Lung (tissue), 12 donors: Measurements from ENCODE around the gene CYP26A1. TPM values are rescaled to one million over a fixed set of nuclear protein-coding genes. Genes with fewer than 3 reads are reported as not detected.

Experiments
- ATAC-seq: fragments of 200-7000 bp; cut with Tn5 transposase; one replicate; pipeline ENCODE4 v1.9.1; 2020; ENCODE audit warnings: moderate number of reproducible peaks; ENCODE audit not compliant: insufficient read depth, low FRiP score
- DNase-seq, 3 donors: peaks; one replicate each; pipeline ENCODE4 v3.0.0-alpha.2; 2013 to 2017
- H3K27ac ChIP-seq, 2 donors: one replicate each; pipeline ENCODE4 v1.5.1; 2013; ENCODE audit warnings: mild to moderate bottlenecking in 2 of 2, moderate library complexity in 2 of 2, control low read depth in 1 of 2, inconsistent platforms in 1 of 2, low read depth in 1 of 2, low read length in 1 of 2
- H3K27me3 ChIP-seq, 3 donors: one replicate each; pipeline ENCODE4 v1.5.1; 2013; ENCODE audit warnings: low read length in 2 of 3; ENCODE audit not compliant: control insufficient read depth in 3 of 3, insufficient read depth in 3 of 3
- H3K36me3 ChIP-seq, 4 donors: one replicate each; pipeline ENCODE4 v1.5.1; 2013; ENCODE audit warnings: low read length in 4 of 4, mild to moderate bottlenecking in 1 of 4, moderate library complexity in 1 of 4; ENCODE audit not compliant: control insufficient read depth in 4 of 4, insufficient read depth in 4 of 4
- H3K4me1 ChIP-seq, 5 donors: one replicate each; pipeline ENCODE4 v1.5.1; 2013; ENCODE audit warnings: low read length in 5 of 5, mild to moderate bottlenecking in 2 of 5, moderate library complexity in 1 of 5; ENCODE audit not compliant: control insufficient read depth in 5 of 5, insufficient read depth in 5 of 5
- H3K4me3 ChIP-seq: one replicate; pipeline ENCODE4 v1.5.1; 2013; ENCODE audit warnings: mild to moderate bottlenecking, control low read depth, moderate library complexity
- H3K9ac ChIP-seq, 2 donors: one replicate each; pipeline ENCODE4 v1.5.1; 2013; ENCODE audit warnings: low read length in 2 of 2, control low read depth in 1 of 2; ENCODE audit not compliant: insufficient read depth in 1 of 2
- H3K9me3 ChIP-seq, 4 donors: one replicate each; pipeline ENCODE4 v1.5.1; 2013; ENCODE audit warnings: low read length in 3 of 4, mild to moderate bottlenecking in 1 of 4, moderate library complexity in 1 of 4; ENCODE audit not compliant: control insufficient read depth in 4 of 4, insufficient read depth in 3 of 4
- WGBS, 2 donors: extraction: QIAGEN DNeasy Blood & Tissue Kit; methylation state at CpG; one replicate each; pipeline ENCODE4 v1.1.7; 2013; 5-methylcytosine and 5-hydroxymethylcytosine counted together
- polyA plus RNA-seq, 2 donors: library from polyadenylated mRNA; stranded (reverse); fragments of 200-250 nt; gene quantifications; one replicate each; pipeline ENCODE4 v1.2.1, GENCODE V29; 2013
- total RNA-seq, 2 donors: library from RNA; depleted of rRNA in 1 of 2; stranded (reverse); fragments of >200 nt in 1 of 2; gene quantifications; one replicate each; pipeline ENCODE4 v1.2.1, GENCODE V29; 2014 to 2021
- TF ChIP-seq, protein P1 (sequence below): IDR thresholded peaks from 2 replicates; pipeline ENCODE4 v1.5.1; 2012; ENCODE audit warnings: mild to moderate bottlenecking; ENCODE audit errors: control extremely low read depth, extremely low read depth
- donor health status: control.
- donor health status: control.
- donor health status: Bipolar disorder and iron deficiency.
- donor health status: healthy.
- donor health status: DM: yes; HTN: yes; CAD: no.

CYP26A1 gene
- total and polyA plus RNA-seq, 4 donors = 0.02 to 0.08 TPM; not detected in 2

DNA sequence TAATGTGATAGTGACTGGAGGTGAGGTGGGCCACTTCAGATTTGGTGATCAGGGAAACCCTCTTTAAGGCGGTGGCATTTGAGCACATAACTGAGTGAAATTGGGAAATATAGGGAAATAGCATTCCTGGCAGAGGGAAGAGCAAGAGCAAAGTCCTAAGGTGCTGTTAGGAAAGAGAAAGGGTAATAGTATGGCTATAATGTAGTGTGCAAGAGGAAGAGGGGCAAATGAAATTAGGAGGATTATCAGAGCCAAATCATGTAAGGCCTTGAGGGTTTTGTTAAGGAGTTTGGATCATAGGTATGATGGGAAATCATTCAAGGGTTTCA lies 40.9 kb upstream of the CYP26A1 start:
- H3K9ac ChIP-seq = no peak overlapping the region
- TF ChIP-seq, protein P1, sequence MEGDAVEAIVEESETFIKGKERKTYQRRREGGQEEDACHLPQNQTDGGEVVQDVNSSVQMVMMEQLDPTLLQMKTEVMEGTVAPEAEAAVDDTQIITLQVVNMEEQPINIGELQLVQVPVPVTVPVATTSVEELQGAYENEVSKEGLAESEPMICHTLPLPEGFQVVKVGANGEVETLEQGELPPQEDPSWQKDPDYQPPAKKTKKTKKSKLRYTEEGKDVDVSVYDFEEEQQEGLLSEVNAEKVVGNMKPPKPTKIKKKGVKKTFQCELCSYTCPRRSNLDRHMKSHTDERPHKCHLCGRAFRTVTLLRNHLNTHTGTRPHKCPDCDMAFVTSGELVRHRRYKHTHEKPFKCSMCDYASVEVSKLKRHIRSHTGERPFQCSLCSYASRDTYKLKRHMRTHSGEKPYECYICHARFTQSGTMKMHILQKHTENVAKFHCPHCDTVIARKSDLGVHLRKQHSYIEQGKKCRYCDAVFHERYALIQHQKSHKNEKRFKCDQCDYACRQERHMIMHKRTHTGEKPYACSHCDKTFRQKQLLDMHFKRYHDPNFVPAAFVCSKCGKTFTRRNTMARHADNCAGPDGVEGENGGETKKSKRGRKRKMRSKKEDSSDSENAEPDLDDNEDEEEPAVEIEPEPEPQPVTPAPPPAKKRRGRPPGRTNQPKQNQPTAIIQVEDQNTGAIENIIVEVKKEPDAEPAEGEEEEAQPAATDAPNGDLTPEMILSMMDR = no peak
- no peaks in the 10 kb centered on the region for H3K27me3 ChIP-seq
- DNase-seq = no peak
- H3K4me3 ChIP-seq = no peak overlapping the region
- no peaks in the 10 kb centered on the region for H3K9me3 ChIP-seq
- 94 to 97% methylated on average over 1 of the region's 1 CpG for WGBS, 2 donors
- no peak for ATAC-seq
- no peaks in the 10 kb centered on the region for H3K4me1 ChIP-seq
- H3K27ac ChIP-seq = no peak overlapping the region
- peaks cover 0 to 3% (median 0%) of the 10 kb centered on the region in 4 donors for H3K36me3 ChIP-seq

DNA sequence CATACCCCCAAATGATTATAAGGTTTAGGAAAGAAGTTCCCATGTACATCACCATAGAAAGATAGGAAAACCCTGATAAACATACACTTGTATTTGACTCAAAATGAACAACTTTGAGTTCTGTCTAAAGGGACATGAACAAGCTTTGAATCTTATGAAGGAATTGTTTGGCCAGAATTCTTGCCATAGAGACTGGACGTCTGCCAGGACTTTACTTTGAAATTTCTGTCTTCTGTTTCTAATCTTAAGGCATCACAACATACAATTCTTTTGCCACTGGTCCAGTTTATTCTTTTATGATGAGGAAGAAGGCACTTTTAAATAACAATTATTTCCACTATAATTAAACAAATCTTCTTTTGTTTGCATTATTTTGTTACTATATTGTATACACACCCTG lies 39.3 kb upstream of the CYP26A1 start:
- H3K27me3 ChIP-seq = no peaks in the 10 kb centered on the region
- no peaks in the 10 kb centered on the region for H3K4me1 ChIP-seq
- H3K9ac ChIP-seq = no peak overlapping the region
- H3K9me3 ChIP-seq = no peaks in the 10 kb centered on the region
- ATAC-seq (no peak), DNase-seq (peak in 1 of 3 donors; percentile 32)
- TF ChIP-seq, protein P1 = no peak
- H3K36me3 ChIP-seq = no peaks in the 10 kb centered on the region
- no peak overlapping the region for H3K27ac ChIP-seq
- no peak overlapping the region for H3K4me3 ChIP-seq
- 55 to 75% methylated on average over 1 of the region's 1 CpG for WGBS, 2 donors

DNA sequence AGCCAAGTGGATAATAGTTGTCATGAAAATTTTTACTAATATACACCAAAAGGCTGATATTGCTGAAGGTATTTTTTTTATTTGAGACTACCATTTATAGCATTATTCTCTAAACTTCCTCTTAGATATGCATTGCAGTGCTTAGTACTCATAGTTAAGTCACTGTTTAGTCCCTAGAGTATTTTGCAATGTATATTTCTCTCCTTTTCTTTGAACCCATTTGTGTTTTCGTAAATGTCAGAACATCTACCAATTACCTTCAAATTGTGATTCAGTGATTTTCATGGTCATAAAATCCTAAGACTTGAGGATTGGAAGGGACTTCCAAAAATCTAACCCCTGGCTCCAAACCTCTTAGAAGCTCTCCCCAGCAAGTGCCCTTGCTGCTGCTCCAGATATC lies 34.6 kb upstream of the CYP26A1 start:
- ATAC-seq = no peak
- Histone ChIP-seq H3K27me3 (no peaks in the 10 kb centered on the region), H3K36me3 (peaks cover 0 to 1% (median 0%) of the 10 kb centered on the region in 4 donors), H3K9ac (no peak overlapping the region), H3K27ac (no peak overlapping the region), H3K9me3 (no peaks in the 10 kb centered on the region), H3K4me1 (no peaks in the 10 kb centered on the region), H3K4me3 (no peak overlapping the region)
- TF ChIP-seq, protein P1 = no peak
- 93 to 98% methylated on average over 1 of the region's 1 CpG for WGBS, 2 donors
- DNase-seq = no peak

DNA sequence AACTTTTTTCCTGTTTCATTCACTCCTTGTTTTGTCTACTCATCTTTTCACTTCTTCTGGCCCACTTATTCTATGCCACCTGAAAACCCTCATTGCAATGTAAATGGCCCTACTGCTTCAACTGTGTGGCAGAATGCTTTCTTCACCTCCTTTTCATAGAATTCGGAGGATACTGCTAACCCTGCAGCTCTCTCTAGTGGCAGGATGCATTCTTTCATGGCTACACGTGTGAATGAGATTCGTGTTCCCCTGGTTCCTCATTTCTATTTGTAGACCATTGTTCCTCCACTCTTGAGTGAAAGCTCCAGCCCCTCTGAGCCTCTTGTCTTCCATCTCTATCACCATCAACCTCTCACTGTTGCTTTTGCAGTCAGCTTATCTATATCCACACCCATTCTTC lies 34.0 kb upstream of the CYP26A1 start:
- H3K27ac ChIP-seq = no peak overlapping the region
- DNase-seq (peak in 1 of 3 donors; percentile 41), ATAC-seq (no peak)
- peaks cover 0 to 1% (median 0%) of the 10 kb centered on the region in 4 donors for H3K36me3 ChIP-seq
- H3K9ac ChIP-seq = no peak overlapping the region
- no peaks in the 10 kb centered on the region for H3K9me3 ChIP-seq
- H3K4me3 ChIP-seq = no peak overlapping the region
- H3K27me3 ChIP-seq = no peaks in the 10 kb centered on the region
- 17 to 46% methylated on average over 3 of the region's 3 CpGs for WGBS, 2 donors
- no peaks in the 10 kb centered on the region for H3K4me1 ChIP-seq
- TF ChIP-seq, protein P1 = no peak
